ENCODE results near the gene SLC6A9. TPM values are rescaled to one million over a fixed set of nuclear protein-coding genes. Genes with fewer than 3 reads are reported as not detected.

Gene SLC6A9
- total RNA-seq, 1 experiment from 2014 or later = 30.1 TPM

DNA sequence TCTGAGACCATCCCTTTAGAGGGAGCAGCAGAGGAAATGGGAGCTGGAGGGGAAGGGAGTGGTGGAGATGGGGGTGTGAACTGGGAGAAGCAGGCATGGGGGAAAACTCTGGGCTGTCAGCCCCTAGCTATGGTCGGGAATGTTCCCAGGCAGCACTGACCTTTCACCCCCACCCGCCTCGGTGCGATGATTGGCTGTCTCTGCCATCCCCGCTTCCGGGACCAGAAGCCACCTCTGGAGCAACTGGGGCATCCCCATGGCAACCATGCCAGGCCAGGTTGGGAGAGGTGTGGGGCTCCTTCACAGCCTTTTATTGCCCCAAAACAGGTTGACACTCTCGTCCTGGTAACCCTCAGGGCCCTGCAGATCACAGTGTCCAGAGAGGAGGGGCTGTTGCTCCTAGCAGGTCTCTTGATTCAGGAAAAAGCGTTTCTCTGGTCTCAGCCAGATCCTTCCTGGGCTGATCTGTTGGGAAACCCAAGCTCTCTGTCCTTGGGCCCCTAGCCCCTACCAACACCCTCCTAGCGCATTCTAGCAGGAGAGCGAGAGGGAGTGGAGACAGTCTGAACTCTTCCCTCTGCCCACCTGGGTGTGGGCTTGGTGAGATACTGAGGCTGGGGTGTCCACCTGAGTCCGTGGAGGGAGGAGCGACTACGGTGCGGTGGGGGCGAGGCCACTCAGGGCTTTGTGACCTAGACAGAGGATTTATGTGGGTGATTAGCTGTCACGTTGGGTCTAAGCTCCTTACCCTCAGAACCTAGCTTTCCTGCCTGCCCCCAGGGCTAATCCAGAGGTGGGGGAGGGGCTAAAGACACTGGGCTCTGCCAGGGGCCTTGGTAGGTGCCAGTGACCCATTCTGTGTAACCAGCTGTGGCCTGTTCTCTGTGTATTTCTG is 12.2 kb upstream of the SLC6A9 start:
- Histone ChIP-seq H3K27ac (ENCODE audit: insufficient read length, low read depth, low read length) (no peak overlapping the region), H3K9me3 (ENCODE audit: control insufficient read depth, low read depth, low read length) (no peaks in the 10 kb centered on the region), H4K91ac (ENCODE audit: insufficient read length, low read depth, low read length) (no peak overlapping the region), H2AK5ac (ENCODE audit: insufficient read length, low read length) (no peak overlapping the region), H3K4me1 (ENCODE audit: insufficient read depth, low read length) (no peaks in the 10 kb centered on the region), H2AFZ (ENCODE audit: low read length) (no peak overlapping the region), H3K23ac (ENCODE audit: insufficient read length, low read depth, low read length) (no peak overlapping the region), H4K8ac (replicated peaks; ENCODE audit: insufficient read length, low read depth, low read length) (no peak overlapping the region), H3K27me3 (ENCODE audit: insufficient read depth, low read length) (no peaks in the 10 kb centered on the region; the same call in 1 of the 2 replicates), H3K56ac (ENCODE audit: insufficient read length, low read depth, low read length) (no peak overlapping the region), H4K20me1 (ENCODE audit: control insufficient read depth, insufficient read depth, insufficient read length) (no peaks in the 10 kb centered on the region), H3K4ac (ENCODE audit: low read depth, low read length) (no peak overlapping the region), H3K23me2 (ENCODE audit: insufficient read length, low read depth, low read length, poor library complexity, severe bottlenecking) (no peaks in the 10 kb centered on the region), H3K14ac (ENCODE audit: insufficient read depth, low read length) (no peak overlapping the region), H2BK15ac (ENCODE audit: low read depth, low read length) (no peak overlapping the region), H2BK5ac (ENCODE audit: insufficient read length, low read length) (no peak overlapping the region), H4K5ac (ENCODE audit: insufficient read length, low read depth, low read length) (no peak overlapping the region), H3K79me1 (ENCODE audit: insufficient read depth, low read depth, low read length, poor library complexity, severe bottlenecking) (no peaks in the 10 kb centered on the region), H3K18ac (ENCODE audit: insufficient read length, low read depth, low read length) (no peak overlapping the region), H3K79me2 (ENCODE audit: insufficient read depth, low read length) (no peaks in the 10 kb centered on the region), H3K9ac (ENCODE audit: extremely low read depth, insufficient read length, low read length) (no peak overlapping the region), H2BK20ac (ENCODE audit: low read depth, low read length, poor library complexity, severe bottlenecking) (no peak overlapping the region), H3K4me2 (ENCODE audit: insufficient read depth, insufficient read length, low read length) (no peak overlapping the region), H2BK12ac (ENCODE audit: insufficient read length, low read depth, low read length) (no peak overlapping the region), H3T11ph (ENCODE audit: low read length) (no peak overlapping the region), H2BK120ac (ENCODE audit: low read depth, low read length, poor library complexity, severe bottlenecking) (no peak overlapping the region)
- Mint-ChIP-seq H3K27me3 (ENCODE audit: low read depth) (peaks cover 26% of the 10 kb centered on the region), H3K36me3 (ENCODE audit: insufficient read depth in 1 of 3, low read depth in 3 of 3) (no peaks in the 10 kb centered on the region), H3K4me1 (peaks cover 9 to 14% of the 10 kb centered on the region in 2 experiments), H3K9me3 (no peaks in the 10 kb centered on the region), H3K27ac (no peak overlapping the region), H3K4me3 (no peak overlapping the region)
- WGBS (ENCODE audit: extremely low coverage, insufficient read length, low lambda C conversion rate) = no CpG with 5 or more reads among the region's 16 CpGs
- no peak for DNase-seq
- TF ChIP-seq, protein P1, sequence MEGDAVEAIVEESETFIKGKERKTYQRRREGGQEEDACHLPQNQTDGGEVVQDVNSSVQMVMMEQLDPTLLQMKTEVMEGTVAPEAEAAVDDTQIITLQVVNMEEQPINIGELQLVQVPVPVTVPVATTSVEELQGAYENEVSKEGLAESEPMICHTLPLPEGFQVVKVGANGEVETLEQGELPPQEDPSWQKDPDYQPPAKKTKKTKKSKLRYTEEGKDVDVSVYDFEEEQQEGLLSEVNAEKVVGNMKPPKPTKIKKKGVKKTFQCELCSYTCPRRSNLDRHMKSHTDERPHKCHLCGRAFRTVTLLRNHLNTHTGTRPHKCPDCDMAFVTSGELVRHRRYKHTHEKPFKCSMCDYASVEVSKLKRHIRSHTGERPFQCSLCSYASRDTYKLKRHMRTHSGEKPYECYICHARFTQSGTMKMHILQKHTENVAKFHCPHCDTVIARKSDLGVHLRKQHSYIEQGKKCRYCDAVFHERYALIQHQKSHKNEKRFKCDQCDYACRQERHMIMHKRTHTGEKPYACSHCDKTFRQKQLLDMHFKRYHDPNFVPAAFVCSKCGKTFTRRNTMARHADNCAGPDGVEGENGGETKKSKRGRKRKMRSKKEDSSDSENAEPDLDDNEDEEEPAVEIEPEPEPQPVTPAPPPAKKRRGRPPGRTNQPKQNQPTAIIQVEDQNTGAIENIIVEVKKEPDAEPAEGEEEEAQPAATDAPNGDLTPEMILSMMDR (conservative IDR thresholded peaks at IDR 0.05) = no peak

Measured in H9 (cell line).